ENCODE measurements around the gene CHN2.

DNA sequence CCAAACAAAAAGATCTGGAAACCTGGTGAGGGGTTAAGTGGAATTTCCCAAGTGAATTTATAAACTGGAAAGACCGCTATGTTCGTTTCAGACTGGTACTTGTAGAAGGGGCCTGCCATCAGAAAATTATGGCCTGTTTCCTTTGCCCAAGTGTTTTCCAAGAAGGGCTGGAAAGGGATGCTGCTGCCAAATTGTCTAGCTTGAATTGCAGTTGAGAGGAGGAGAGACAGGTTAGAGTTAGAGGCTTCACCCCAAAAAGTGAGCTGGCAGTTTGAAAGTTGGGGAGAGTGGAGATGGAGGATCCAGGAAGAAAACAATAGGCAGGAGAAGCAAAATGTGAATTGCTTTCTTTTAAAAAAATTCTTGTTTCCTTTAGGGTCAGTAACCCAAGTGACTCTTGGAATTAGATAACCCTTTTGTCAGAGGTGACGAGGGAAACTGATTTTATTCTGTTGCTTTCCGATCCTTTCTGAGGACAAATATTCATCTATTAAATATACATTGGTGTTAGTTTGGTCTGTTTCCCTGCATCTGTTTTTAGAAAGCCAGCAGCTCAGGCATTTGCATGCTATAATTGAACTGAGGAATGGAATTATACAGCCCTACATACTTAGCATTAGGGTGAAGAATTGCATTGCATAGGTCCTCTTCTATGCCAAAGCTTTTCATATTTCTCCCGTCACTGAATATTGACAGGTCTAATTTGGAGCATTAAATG lies 286.5 kb downstream of the CHN2 start:
- TF ChIP-seq POLR2AphosphoS5 (IDR thresholded peaks at IDR 0.05) (no peak), POLR2A (IDR thresholded peaks at IDR 0.05) (no peak)
- TF ChIP-seq, protein P1, sequence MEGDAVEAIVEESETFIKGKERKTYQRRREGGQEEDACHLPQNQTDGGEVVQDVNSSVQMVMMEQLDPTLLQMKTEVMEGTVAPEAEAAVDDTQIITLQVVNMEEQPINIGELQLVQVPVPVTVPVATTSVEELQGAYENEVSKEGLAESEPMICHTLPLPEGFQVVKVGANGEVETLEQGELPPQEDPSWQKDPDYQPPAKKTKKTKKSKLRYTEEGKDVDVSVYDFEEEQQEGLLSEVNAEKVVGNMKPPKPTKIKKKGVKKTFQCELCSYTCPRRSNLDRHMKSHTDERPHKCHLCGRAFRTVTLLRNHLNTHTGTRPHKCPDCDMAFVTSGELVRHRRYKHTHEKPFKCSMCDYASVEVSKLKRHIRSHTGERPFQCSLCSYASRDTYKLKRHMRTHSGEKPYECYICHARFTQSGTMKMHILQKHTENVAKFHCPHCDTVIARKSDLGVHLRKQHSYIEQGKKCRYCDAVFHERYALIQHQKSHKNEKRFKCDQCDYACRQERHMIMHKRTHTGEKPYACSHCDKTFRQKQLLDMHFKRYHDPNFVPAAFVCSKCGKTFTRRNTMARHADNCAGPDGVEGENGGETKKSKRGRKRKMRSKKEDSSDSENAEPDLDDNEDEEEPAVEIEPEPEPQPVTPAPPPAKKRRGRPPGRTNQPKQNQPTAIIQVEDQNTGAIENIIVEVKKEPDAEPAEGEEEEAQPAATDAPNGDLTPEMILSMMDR (IDR thresholded peaks at IDR 0.05), result no peak

All from prostate gland (tissue), 2 donors.